ENCODE measurements around the gene LASP1. TPM values are rescaled to one million over a fixed set of nuclear protein-coding genes. Genes with fewer than 3 reads are reported as not detected.
A peak's percentile ranks its signal among the peaks of the same experiment; 100 is the strongest.

LASP1 gene
- polyA plus RNA-seq, 1 donor (not counting 4 experiments of a cell fraction or from before 2014, with no cell fraction given), result 88.1 TPM

DNA sequence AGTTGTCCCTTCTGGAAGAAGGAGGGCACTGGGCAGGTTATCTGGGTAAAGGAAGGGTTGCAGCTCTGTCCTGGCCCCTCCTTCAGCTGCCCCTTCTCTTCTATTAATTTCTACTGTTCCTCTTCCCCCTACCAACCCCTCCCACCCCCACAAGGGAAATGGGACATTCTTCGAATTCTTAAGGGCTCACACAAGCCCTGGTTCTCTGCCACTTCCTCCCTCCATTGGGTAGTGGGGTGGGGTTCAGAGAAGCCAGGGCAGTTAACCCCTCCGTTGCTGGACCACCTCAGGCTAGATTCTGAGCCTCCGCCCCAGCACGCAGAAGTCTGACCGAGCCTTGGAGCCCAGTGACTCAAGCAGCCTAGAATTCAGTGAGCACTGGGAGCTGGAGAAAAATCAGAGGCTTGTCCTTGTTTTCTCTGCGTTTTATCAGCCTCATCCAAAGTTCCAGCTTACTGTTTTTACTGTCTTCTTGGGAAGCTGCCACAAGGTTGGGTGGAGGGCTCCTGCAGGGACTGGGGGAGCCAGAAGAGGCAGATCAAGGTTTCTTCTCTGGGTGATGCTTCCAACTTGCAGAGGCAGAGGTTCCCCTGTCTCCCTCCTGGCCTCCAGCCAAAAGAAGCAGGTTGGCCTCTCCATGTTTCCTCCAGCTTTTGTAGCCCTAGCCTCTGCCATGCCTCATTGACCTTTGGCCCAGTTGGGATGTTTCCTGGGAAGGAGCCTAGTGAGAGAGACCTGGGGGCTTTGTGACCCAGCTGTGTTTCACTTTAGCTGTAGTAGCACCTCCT, 10.2 kb downstream of the LASP1 start:
- Histone ChIP-seq H3K27me3 (ENCODE audit: control insufficient read depth, extremely low read depth, insufficient read depth, low read length) (no peaks in the 10 kb centered on the region), H3K9me3 (ENCODE audit: control insufficient read depth, low read depth, low read length) (no peaks in the 10 kb centered on the region), H3K4me3 (ENCODE audit: control insufficient read depth in 2 of 3, extremely low read depth in 1 of 3, insufficient read depth in 2 of 3, low read depth in 1 of 3, low read length in 3 of 3) (peak overlapping the region in 1 of 3 experiments; percentile 54), H3K27ac (ENCODE audit: control insufficient read depth, insufficient read depth, low read length) (peak overlapping the region; percentile 64), H3K36me3 (ENCODE audit: control insufficient read depth in 2 of 2, extremely low read depth in 1 of 2, insufficient read depth in 2 of 2, low read length in 2 of 2) (peaks cover 22 to 43% of the 10 kb centered on the region in 2 experiments), H3K4me1 (ENCODE audit: control insufficient read depth, extremely low read depth, insufficient read depth, low read length) (peaks cover 74% of the 10 kb centered on the region), H2AFZ (ENCODE audit: control insufficient read depth, low read length) (no peak overlapping the region), H3K9ac (ENCODE audit: control insufficient read depth, extremely low read depth, insufficient read depth, low read length) (peak overlapping the region; percentile 40), H4K20me1 (ENCODE audit: control insufficient read depth, extremely low read depth, insufficient read depth, low read length) (peaks cover 11% of the 10 kb centered on the region), H3K9me1 (ENCODE audit: control insufficient read depth, extremely low read depth, insufficient read depth, low read length) (peaks cover 8% of the 10 kb centered on the region), H3K79me2 (ENCODE audit: control insufficient read depth, insufficient read depth, low read length) (peaks cover 73% of the 10 kb centered on the region), H3K4me2 (ENCODE audit: control insufficient read depth, extremely low read depth, insufficient read depth, low read depth, low read length) (peak overlapping the region; percentile 81)
- DNase-seq (ENCODE audit: low read depth, low spot score), result no peak
- dilution Hi-C loops (cut with MboI; ENCODE audit: extremely low pct_ligation_motif_present, low sequenced_read_pairs), result no loop called here
- FAIRE-seq, result peak; percentile 80
- no peak for TF ChIP-seq EZH2 (IDR thresholded peaks at IDR 0.05; ENCODE audit: low read length)
- TF ChIP-seq CTCF (optimal IDR thresholded peaks at IDR 0.05 in 1 of 3, IDR thresholded peaks at IDR 0.05 in 1 of 3, conservative IDR thresholded peaks at IDR 0.05 in 1 of 3; ENCODE audit: extremely low read depth in 1 of 3, insufficient read depth in 2 of 3, low read length in 3 of 3), result no peak

- H3K79me2 ChIP-seq (ENCODE audit: control insufficient read depth, insufficient read depth, low read length), result peaks cover 76% of the 10 kb centered on the region
- peak overlapping the region; percentile 18 for H3K9ac ChIP-seq (ENCODE audit: control insufficient read depth, extremely low read depth, insufficient read depth, low read length)
- DNase-seq (ENCODE audit: low read depth, low spot score) (no peak), FAIRE-seq (peak; percentile 32)
- peaks cover 6% of the 10 kb centered on the region for H4K20me1 ChIP-seq (ENCODE audit: control insufficient read depth, extremely low read depth, insufficient read depth, low read length)
- H3K36me3 ChIP-seq (ENCODE audit: control insufficient read depth in 2 of 2, extremely low read depth in 1 of 2, insufficient read depth in 2 of 2, low read length in 2 of 2), result peaks cover 30 to 44% of the 10 kb centered on the region in 2 experiments
- H2AFZ ChIP-seq (ENCODE audit: control insufficient read depth, low read length), result no peak overlapping the region
- no peaks in the 10 kb centered on the region for H3K9me3 ChIP-seq (ENCODE audit: control insufficient read depth, low read depth, low read length)
- dilution Hi-C loops (cut with MboI; ENCODE audit: extremely low pct_ligation_motif_present, low sequenced_read_pairs), result no loop called here
- TF ChIP-seq EZH2 (IDR thresholded peaks at IDR 0.05; ENCODE audit: low read length) (no peak), CTCF (optimal IDR thresholded peaks at IDR 0.05 in 1 of 3, IDR thresholded peaks at IDR 0.05 in 1 of 3, conservative IDR thresholded peaks at IDR 0.05 in 1 of 3; ENCODE audit: extremely low read depth in 1 of 3, insufficient read depth in 2 of 3, low read length in 3 of 3) (no peak)
- H3K4me1 ChIP-seq (ENCODE audit: control insufficient read depth, extremely low read depth, insufficient read depth, low read length), result peaks cover 64% of the 10 kb centered on the region
- H3K4me3 ChIP-seq (ENCODE audit: control insufficient read depth in 2 of 3, extremely low read depth in 1 of 3, insufficient read depth in 2 of 3, low read depth in 1 of 3, low read length in 3 of 3), result no peak overlapping the region
- H3K27ac ChIP-seq (ENCODE audit: control insufficient read depth, insufficient read depth, low read length), result peak overlapping the region; percentile 29
- H3K27me3 ChIP-seq (ENCODE audit: control insufficient read depth, extremely low read depth, insufficient read depth, low read length), result no peaks in the 10 kb centered on the region
- H3K4me2 ChIP-seq (ENCODE audit: control insufficient read depth, extremely low read depth, insufficient read depth, low read depth, low read length), result peak overlapping the region; percentile 81
- H3K9me1 ChIP-seq (ENCODE audit: control insufficient read depth, extremely low read depth, insufficient read depth, low read length), result peaks cover 8% of the 10 kb centered on the region
These were observed 11.8 kb downstream of the LASP1 start for GRCh38 chr17:38881600-38882191.

All from keratinocyte (primary cell).